PC-9 (cell line): ENCODE data around the gene LZTS2.

ENCODE experiments used
- EZH2 ChIP-seq: fragments of 200-600 bp; sonication (generic); IDR thresholded peaks from 2 replicates; pipeline ENCODE4 v1.8.0; 2017; ENCODE audit warnings: antibody characterized with exemption, low read depth
- TF ChIP-seq, protein P1 (sequence below): fragments of 200-600 bp; sonication (generic); conservative IDR thresholded peaks from 2 replicates; pipeline ENCODE4 v1.6.1; 2017; ENCODE audit warnings: mixed run types, antibody characterized with exemption, mild to moderate bottlenecking, moderate library complexity

DNA sequence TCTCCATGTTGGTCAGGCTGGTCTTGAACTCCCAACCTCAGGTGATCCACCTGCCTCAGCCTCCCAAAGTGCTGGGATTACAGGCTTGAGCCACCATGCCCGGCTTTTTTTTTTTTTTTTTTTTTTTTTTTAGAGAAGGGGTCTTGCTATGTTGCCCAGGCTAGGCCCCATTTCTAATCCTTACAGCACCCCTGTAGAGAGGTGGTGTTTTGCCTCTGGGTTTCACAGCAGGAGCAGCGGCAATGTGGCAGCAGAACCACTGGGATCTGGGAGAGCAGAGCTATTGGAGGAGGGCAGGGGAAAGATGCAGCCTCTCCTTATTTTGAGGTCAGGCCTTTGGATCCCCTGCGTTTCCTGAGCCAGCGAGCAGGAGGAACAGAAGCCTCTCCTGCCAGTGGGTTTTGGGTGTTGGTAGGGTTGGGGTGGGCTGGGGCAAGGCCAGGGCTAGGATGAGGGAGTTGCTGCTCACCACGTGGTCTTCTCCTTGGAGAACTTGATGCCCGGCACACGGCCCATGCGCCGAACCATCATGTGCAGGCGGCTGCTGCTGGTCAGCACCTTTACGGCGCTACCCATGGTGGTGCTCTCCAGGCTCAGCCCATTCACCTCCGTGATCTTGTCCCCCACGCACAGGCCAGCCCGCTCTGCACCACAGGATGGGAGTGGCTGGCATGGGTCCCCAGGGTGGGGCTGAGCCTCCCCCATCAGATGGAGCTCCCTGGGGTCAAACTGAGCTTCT, 23.5 kb downstream of the LZTS2 start:
- TF ChIP-seq, protein P1, sequence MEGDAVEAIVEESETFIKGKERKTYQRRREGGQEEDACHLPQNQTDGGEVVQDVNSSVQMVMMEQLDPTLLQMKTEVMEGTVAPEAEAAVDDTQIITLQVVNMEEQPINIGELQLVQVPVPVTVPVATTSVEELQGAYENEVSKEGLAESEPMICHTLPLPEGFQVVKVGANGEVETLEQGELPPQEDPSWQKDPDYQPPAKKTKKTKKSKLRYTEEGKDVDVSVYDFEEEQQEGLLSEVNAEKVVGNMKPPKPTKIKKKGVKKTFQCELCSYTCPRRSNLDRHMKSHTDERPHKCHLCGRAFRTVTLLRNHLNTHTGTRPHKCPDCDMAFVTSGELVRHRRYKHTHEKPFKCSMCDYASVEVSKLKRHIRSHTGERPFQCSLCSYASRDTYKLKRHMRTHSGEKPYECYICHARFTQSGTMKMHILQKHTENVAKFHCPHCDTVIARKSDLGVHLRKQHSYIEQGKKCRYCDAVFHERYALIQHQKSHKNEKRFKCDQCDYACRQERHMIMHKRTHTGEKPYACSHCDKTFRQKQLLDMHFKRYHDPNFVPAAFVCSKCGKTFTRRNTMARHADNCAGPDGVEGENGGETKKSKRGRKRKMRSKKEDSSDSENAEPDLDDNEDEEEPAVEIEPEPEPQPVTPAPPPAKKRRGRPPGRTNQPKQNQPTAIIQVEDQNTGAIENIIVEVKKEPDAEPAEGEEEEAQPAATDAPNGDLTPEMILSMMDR: no peak
- no peak for TF ChIP-seq EZH2
